IMR-90 (cell line): Measurements from ENCODE around the gene BAIAP2L1.

Experiments used
- BHLHE40 ChIP-seq: fragments of 150-350 bp; IDR thresholded peaks from 2 replicates; pipeline ENCODE4 v1.6.1; 2016; ENCODE audit warnings: mild to moderate bottlenecking, low read depth, low read length
- CEBPB ChIP-seq: IDR thresholded peaks from 2 replicates; pipeline ENCODE4 v1.6.1; 2012; ENCODE audit warnings: low read depth, low read length, improper control_type of control experiment
- CHD1 ChIP-seq: IDR thresholded peaks from 2 replicates; pipeline ENCODE4 v1.6.1; 2012; ENCODE audit warnings: low read depth, low read length, improper control_type of control experiment
- CTCF ChIP-seq: conservative IDR thresholded peaks from 2 replicates; pipeline ENCODE4 v1.5.1; 2012; ENCODE audit warnings: mild to moderate bottlenecking, low read depth, low read length, improper control_type of control experiment
- MAFK ChIP-seq: IDR thresholded peaks from 2 replicates; pipeline ENCODE4 v1.6.1; 2012; ENCODE audit warnings: low read depth, low read length, improper control_type of control experiment
- MAZ ChIP-seq: IDR thresholded peaks from 2 replicates; pipeline ENCODE4 v1.6.1; 2012; ENCODE audit warnings: low read depth, mild to moderate bottlenecking, low read length, improper control_type of control experiment, moderate library complexity, borderline replicate concordance
- MXI1 ChIP-seq: IDR thresholded peaks from 2 replicates; pipeline ENCODE4 v1.6.1; 2012; ENCODE audit warnings: low read depth, mild to moderate bottlenecking, low read length, moderate library complexity, borderline replicate concordance
- POLR2A ChIP-seq: IDR thresholded peaks from 2 replicates; pipeline ENCODE4 v1.6.1; 2012; ENCODE audit warnings: mild to moderate bottlenecking, low read depth, low read length
- RAD21 ChIP-seq: IDR thresholded peaks from 2 replicates; pipeline ENCODE4 v1.6.1; 2012; ENCODE audit warnings: low read length, improper control_type of control experiment
- RFX5 ChIP-seq: IDR thresholded peaks from 2 replicates; pipeline ENCODE4 v1.8.0; 2012; ENCODE audit warnings: low read depth, mild to moderate bottlenecking, low read length, moderate library complexity
- SMC3 ChIP-seq: fragments of 150-350 bp; IDR thresholded peaks from 2 replicates; pipeline ENCODE4 v1.6.1; 2016; ENCODE audit warnings: low read depth, mild to moderate bottlenecking, antibody characterized with exemption, low read length, moderate library complexity
- TF ChIP-seq, protein P1 (sequence below): fragments of 150-350 bp; IDR thresholded peaks from 2 replicates; pipeline ENCODE4 v1.6.1; 2017; ENCODE audit warnings: mild to moderate bottlenecking, antibody characterized with exemption, low read length, low read depth

DNA sequence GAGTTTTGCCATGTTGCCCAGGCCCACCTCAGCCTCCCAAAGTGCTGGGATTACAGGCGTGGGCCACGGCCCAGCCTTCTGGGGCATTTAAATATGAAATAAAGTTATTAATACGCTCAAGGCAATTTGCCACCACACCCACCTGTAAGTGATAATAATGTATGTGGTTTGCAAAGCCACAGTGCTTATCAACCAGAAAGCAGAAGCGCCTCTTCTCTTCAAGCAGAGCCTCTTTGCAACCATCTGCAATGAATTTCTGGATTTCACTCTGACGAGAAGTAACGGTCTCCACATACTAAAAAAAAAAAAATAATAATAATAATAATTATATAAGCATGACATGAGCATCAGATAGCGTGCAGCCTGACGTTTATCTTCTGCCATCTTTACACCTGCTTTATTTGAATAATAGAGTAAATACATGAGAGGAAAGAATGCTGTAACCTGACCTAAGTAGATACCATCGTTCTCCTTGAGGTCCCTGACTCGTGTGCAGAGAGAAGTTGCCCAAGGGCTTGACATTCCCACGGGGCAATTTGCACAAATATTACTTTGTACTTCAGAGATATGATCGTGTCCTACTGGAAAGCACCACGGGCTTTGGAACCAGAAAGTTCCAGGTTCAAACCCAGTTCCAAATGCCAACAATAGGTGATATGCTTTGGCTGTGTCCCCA, 85.4 kb downstream of the BAIAP2L1 start:
- TF ChIP-seq MXI1 (no peak), CHD1 (no peak), CTCF (no peak), BHLHE40 (no peak), POLR2A (no peak), MAFK (no peak), SMC3 (no peak), RFX5 (no peak), CEBPB (no peak), MAZ (no peak), RAD21 (no peak)
- TF ChIP-seq, protein P1, sequence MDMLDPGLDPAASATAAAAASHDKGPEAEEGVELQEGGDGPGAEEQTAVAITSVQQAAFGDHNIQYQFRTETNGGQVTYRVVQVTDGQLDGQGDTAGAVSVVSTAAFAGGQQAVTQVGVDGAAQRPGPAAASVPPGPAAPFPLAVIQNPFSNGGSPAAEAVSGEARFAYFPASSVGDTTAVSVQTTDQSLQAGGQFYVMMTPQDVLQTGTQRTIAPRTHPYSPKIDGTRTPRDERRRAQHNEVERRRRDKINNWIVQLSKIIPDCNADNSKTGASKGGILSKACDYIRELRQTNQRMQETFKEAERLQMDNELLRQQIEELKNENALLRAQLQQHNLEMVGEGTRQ = no peak
